OCI-LY7 (cell line): Measurements from ENCODE around the gene PRDM1.

ENCODE experiments used
- EZH2phosphoT487 ChIP-seq: fragments of 200-600 bp; sonication (generic); IDR thresholded peaks from 2 replicates; pipeline ENCODE4 v1.6.1; 2018; ENCODE audit warnings: low read depth, borderline replicate concordance, mild to moderate bottlenecking, mixed run types, antibody characterized with exemption, low read length, moderate library complexity, mixed read lengths
- TF ChIP-seq, protein P1 (sequence below): fragments of 200-600 bp; sonication (generic); conservative IDR thresholded peaks from 2 replicates; pipeline ENCODE4 v1.5.1; 2014; ENCODE audit warnings: mild to moderate bottlenecking, antibody characterized with exemption, low read length, moderate library complexity, mixed read lengths

DNA sequence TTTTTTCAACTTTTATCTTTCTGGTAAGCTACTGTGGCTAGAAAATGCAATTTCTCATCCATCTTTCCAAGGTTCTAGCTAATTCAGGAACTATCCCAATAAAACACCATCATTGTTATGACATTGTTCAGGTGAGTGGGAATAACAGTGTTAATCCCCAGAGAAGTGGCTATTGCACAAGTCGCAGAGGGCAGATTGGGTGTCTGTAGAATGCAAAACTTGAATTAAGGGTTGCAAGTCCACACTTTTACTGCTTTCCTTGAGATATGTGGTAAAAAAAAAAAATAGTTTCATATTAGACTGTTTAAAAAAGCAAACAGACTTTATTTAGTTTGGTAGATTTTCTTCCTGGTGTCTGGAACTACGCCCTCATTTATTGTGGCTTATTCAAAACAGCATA lies 41.1 kb upstream of the PRDM1 start:
- TF ChIP-seq, protein P1, sequence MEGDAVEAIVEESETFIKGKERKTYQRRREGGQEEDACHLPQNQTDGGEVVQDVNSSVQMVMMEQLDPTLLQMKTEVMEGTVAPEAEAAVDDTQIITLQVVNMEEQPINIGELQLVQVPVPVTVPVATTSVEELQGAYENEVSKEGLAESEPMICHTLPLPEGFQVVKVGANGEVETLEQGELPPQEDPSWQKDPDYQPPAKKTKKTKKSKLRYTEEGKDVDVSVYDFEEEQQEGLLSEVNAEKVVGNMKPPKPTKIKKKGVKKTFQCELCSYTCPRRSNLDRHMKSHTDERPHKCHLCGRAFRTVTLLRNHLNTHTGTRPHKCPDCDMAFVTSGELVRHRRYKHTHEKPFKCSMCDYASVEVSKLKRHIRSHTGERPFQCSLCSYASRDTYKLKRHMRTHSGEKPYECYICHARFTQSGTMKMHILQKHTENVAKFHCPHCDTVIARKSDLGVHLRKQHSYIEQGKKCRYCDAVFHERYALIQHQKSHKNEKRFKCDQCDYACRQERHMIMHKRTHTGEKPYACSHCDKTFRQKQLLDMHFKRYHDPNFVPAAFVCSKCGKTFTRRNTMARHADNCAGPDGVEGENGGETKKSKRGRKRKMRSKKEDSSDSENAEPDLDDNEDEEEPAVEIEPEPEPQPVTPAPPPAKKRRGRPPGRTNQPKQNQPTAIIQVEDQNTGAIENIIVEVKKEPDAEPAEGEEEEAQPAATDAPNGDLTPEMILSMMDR = no peak
- TF ChIP-seq EZH2phosphoT487 = no peak
